Ectodermal cell (in vitro differentiated cells): ENCODE measurements around the gene DTNBP1.

Source experiments
- H3K27ac ChIP-seq: 2 replicates; pipeline ENCODE4 v1.7.0; 2013; ENCODE audit warnings: mild to moderate bottlenecking, low read depth, low read length; ENCODE audit not compliant: insufficient read depth, poor library complexity, severe bottlenecking
- H3K27me3 ChIP-seq: 2 replicates; pipeline ENCODE4 v1.7.0; 2013; ENCODE audit warnings: mild to moderate bottlenecking, low read length; ENCODE audit not compliant: insufficient read depth, control insufficient read depth, poor library complexity, severe bottlenecking
- H3K36me3 ChIP-seq: one replicate; pipeline ENCODE4 v1.7.0; 2013; ENCODE audit warnings: low read length; ENCODE audit not compliant: control insufficient read depth, insufficient read depth
- H3K4me1 ChIP-seq: one replicate; pipeline ENCODE4 v1.7.0; 2013; ENCODE audit warnings: low read length; ENCODE audit not compliant: control insufficient read depth, insufficient read depth
- H3K4me3 ChIP-seq: 2 replicates; pipeline ENCODE4 v1.7.0; 2013; ENCODE audit warnings: low read depth, low read length, control low read depth; ENCODE audit not compliant: insufficient read depth
- H3K9me3 ChIP-seq: 2 replicates; pipeline ENCODE4 v1.7.0; 2013; ENCODE audit warnings: mild to moderate bottlenecking, low read length, moderate library complexity; ENCODE audit not compliant: control insufficient read depth
- WGBS, 2 experiments: methylation state at CpG; one replicate each; pipeline ENCODE4 v1.1.7; 2013; ENCODE audit warnings: missing lambda C conversion rate in 2 of 2; 5-methylcytosine and 5-hydroxymethylcytosine counted together

Gene DTNBP1

DNA sequence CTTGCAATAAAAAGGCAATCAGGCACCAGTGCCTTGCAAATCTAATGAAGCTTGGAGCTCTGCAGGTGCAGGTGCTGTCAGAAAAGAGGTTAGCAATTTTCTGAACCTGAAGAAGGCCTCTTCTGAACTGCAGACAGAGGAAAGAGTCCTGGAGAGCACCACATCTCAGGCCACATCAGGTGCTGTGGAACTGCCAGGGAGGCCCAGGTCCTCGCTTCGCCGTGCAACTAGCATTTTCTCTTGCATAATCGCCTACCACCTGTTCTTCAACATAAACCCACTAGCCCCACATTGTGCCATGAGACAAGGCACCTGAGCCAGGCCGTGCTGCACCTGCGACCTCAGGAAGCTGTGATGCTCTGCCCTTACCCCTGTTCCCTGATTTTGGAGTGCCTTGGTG lies 187.6 kb downstream of the DTNBP1 start:
- WGBS, 2 experiments, result 77 to 81% methylated on average over 6 of the region's 6 CpGs
- Histone ChIP-seq H3K36me3 (no peaks in the 10 kb centered on the region), H3K27ac (no peak overlapping the region), H3K27me3 (no peaks in the 10 kb centered on the region), H3K4me1 (no peaks in the 10 kb centered on the region), H3K4me3 (no peak overlapping the region), H3K9me3 (no peaks in the 10 kb centered on the region)

DNA sequence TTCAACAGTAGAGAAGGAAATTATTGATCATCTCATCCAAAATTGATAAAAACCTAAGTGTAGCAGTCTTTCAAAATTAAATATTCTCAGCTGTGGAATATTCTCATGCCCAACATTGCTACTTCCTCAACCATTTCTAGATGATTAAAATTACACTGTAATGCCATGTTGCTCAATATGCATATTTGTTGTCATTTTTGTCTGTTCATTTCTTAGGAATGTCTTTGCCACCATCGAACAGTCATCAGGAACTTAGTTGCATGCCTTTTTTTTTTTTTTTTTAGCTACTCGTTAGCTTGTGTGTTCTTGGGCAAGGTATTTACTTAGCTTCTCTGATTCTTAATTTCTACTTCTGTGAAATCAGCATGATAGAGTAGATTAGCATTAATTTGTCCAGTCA lies 188.6 kb downstream of the DTNBP1 start:
- WGBS, 2 experiments, result 95 to 96% methylated on average over 1 of the region's 2 CpGs
- Histone ChIP-seq H3K9me3 (no peaks in the 10 kb centered on the region), H3K4me1 (no peaks in the 10 kb centered on the region), H3K4me3 (no peak overlapping the region), H3K36me3 (no peaks in the 10 kb centered on the region), H3K27ac (no peak overlapping the region), H3K27me3 (no peaks in the 10 kb centered on the region)

DNA sequence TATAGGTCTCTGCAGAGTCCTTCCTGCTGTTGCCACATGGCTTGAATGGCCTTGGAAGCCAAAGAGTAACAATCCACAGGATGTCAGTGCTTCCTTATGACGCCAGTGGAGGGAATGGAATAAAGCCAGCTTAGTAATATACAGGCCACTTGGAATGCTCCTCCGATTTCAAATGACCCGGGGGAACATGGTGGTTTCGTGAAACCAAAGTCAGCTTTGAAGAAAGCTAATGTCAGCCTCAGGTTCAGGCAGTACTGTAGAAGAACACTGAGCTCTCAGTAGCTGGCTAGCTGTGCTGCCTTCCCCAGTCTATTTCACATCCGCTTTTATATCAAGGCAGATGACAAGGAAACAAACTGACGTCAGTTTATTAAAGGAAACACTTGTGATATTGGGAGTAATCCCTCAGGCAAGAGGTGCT lies 189.1 kb downstream of the DTNBP1 start:
- Histone ChIP-seq H3K4me1 (no peaks in the 10 kb centered on the region), H3K36me3 (no peaks in the 10 kb centered on the region), H3K4me3 (no peak overlapping the region), H3K9me3 (no peaks in the 10 kb centered on the region), H3K27me3 (no peaks in the 10 kb centered on the region), H3K27ac (no peak overlapping the region)
- 94 to 95% methylated on average over 6 of the region's 6 CpGs for WGBS, 2 experiments

DNA sequence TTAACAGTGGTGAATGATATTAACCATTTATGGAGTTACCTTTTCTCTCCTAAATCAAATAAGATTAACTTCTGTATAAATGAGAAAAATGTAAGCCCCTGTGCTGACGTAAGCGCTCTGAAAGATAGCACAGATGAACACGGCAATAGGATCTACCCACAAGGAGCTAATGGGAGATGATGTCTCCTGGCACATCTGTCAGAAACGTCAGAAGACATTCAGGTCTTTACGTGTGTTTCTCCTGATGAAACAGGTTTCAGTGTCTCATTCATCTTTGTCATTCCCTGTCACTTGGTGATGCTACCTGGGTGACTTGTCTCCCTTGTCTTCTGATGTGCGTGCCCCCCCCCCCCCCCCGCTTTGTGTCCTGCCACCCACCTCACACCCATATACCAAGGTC lies 189.7 kb downstream of the DTNBP1 start:
- WGBS, 2 experiments, result 89 to 95% methylated on average over 5 of the region's 7 CpGs
- Histone ChIP-seq H3K4me1 (no peaks in the 10 kb centered on the region), H3K27me3 (no peaks in the 10 kb centered on the region), H3K36me3 (no peaks in the 10 kb centered on the region), H3K4me3 (no peak overlapping the region), H3K9me3 (no peaks in the 10 kb centered on the region), H3K27ac (no peak overlapping the region)
